Activated CD4-positive, alpha-beta T cell treated with anti-CD3 and anti-CD28 coated beads for 36 hours (primary cell): Measurements from ENCODE around the gene MACROD1. TPM values are rescaled to one million over a fixed set of nuclear protein-coding genes. Genes with fewer than 3 reads are reported as not detected.

Source experiments
- ATAC-seq: fragments of 200-7000 bp; cut with Tn5 transposase; one replicate; pipeline ENCODE4 v1.10.0; 2021; ENCODE audit warnings: mild to moderate bottlenecking, moderate library complexity
- CTCF ChIA-PET: fragments of 350-600 bp; sonication (Branson Sonifier 250); formaldehyde crosslinking; loops from one replicate; lab custom pipeline; 2021; ENCODE audit warnings: antibody characterized with exemption; lab: Charles Lee
- POLR2A ChIA-PET: fragments of 350-600 bp; sonication (Branson Sonifier 250); formaldehyde crosslinking; loops from one replicate; lab custom pipeline; 2021; ENCODE audit warnings: antibody characterized with exemption, inconsistent platforms; lab: Charles Lee
- DNase-seq: peaks from one replicate; pipeline ENCODE4 v3.0.0-alpha.2; 2020
- H3K27ac Mint-ChIP-seq: one replicate; pipeline ENCODE4 v1.8.0; 2021; ENCODE audit warnings: mixed read lengths
- H3K27me3 Mint-ChIP-seq: one replicate; pipeline ENCODE4 v1.8.0; 2021; ENCODE audit warnings: mixed read lengths
- H3K36me3 Mint-ChIP-seq: one replicate; pipeline ENCODE4 v1.8.0; 2021; ENCODE audit warnings: low read depth, mixed read lengths
- H3K4me1 Mint-ChIP-seq: one replicate; pipeline ENCODE4 v1.8.0; 2021; ENCODE audit warnings: mixed read lengths
- H3K4me3 Mint-ChIP-seq: one replicate; pipeline ENCODE4 v1.8.0; 2021; ENCODE audit warnings: mild to moderate bottlenecking, moderate library complexity, mixed read lengths
- H3K9me3 Mint-ChIP-seq: one replicate; pipeline ENCODE4 v1.8.0; 2021; ENCODE audit warnings: low read depth, mixed read lengths
- intact Hi-C, 2 experiments: fragments of 100-400 bp; cut with DNase I in 1 of 2; cut with micrococcal nuclease in 1 of 2; formaldehyde crosslinking; loops; one replicate each; pipeline versions ENCODE4 v1.14.2 to v1.15.1; 2022 to 2024; cut with DNase I, micrococcal nuclease
- total RNA-seq, 2 experiments: library from RNA; stranded (reverse); gene quantifications; one replicate each; pipeline ENCODE4 v1.2.3, GENCODE V29; 2021

The MACROD1 gene
- total RNA-seq, 2 experiments from 2014 or later = 26.4 to 28.6 TPM

- POLR2A ChIA-PET = no interaction called here
- DNase-seq (no peak), ATAC-seq (no peak)
- Mint-ChIP-seq H3K4me3 (no peak overlapping the region), H3K27me3 (peaks cover 4% of the 10 kb centered on the region), H3K9me3 (no peaks in the 10 kb centered on the region), H3K36me3 (no peaks in the 10 kb centered on the region), H3K27ac (no peak overlapping the region), H3K4me1 (no peaks in the 10 kb centered on the region)
- CTCF ChIA-PET = no interaction called here
- intact Hi-C loops = no loop called here
These were observed 121.1 kb downstream of the MACROD1 start for GRCh38 chr11:64044730-64045393.

- DNase-seq (no peak), ATAC-seq (no peak)
- H3K27ac Mint-ChIP-seq = no peak overlapping the region
- H3K27me3 Mint-ChIP-seq = peaks cover 4% of the 10 kb centered on the region
- ChIA-PET CTCF (no interaction called here), POLR2A (no interaction called here)
- no peak overlapping the region for H3K4me3 Mint-ChIP-seq
- no peaks in the 10 kb centered on the region for H3K36me3 Mint-ChIP-seq
- intact Hi-C loops = no loop called here
- H3K9me3 Mint-ChIP-seq = no peaks in the 10 kb centered on the region
- no peaks in the 10 kb centered on the region for H3K4me1 Mint-ChIP-seq
These were observed 122.4 kb downstream of the MACROD1 start for GRCh38 chr11:64043545-64043944.

- CTCF ChIA-PET = no interaction called here
- H3K4me3 Mint-ChIP-seq = no peak overlapping the region
- H3K27me3 Mint-ChIP-seq = peaks cover 9% of the 10 kb centered on the region
- no peaks in the 10 kb centered on the region for H3K4me1 Mint-ChIP-seq
- ATAC-seq (no peak), DNase-seq (no peak)
- no peaks in the 10 kb centered on the region for H3K9me3 Mint-ChIP-seq
- no peaks in the 10 kb centered on the region for H3K36me3 Mint-ChIP-seq
- no peak overlapping the region for H3K27ac Mint-ChIP-seq
- POLR2A ChIA-PET = no interaction called here
- intact Hi-C loops = no loop called here
These were observed 123.6 kb downstream of the MACROD1 start for GRCh38 chr11:64042301-64042700.

- Mint-ChIP-seq H3K9me3 (no peaks in the 10 kb centered on the region), H3K4me3 (no peak overlapping the region), H3K27ac (no peak overlapping the region), H3K4me1 (no peaks in the 10 kb centered on the region), H3K36me3 (no peaks in the 10 kb centered on the region), H3K27me3 (peaks cover 9% of the 10 kb centered on the region)
- DNase-seq = no peak
- intact Hi-C loops = no loop called here
- POLR2A ChIA-PET = no interaction called here
- CTCF ChIA-PET = no interaction called here
- no peak for ATAC-seq
These were observed 124.1 kb downstream of the MACROD1 start for GRCh38 chr11:64041846-64042245.

- Mint-ChIP-seq H3K4me1 (no peaks in the 10 kb centered on the region), H3K27me3 (peaks cover 9% of the 10 kb centered on the region), H3K36me3 (no peaks in the 10 kb centered on the region), H3K9me3 (no peaks in the 10 kb centered on the region), H3K27ac (no peak overlapping the region), H3K4me3 (no peak overlapping the region)
- intact Hi-C loops = no loop called here
- DNase-seq (peak; percentile 20), ATAC-seq (no peak)
- POLR2A ChIA-PET = no interaction called here
- CTCF ChIA-PET = no interaction called here
These were observed 125.1 kb downstream of the MACROD1 start for GRCh38 chr11:64040684-64041322.

- H3K27ac Mint-ChIP-seq = no peak overlapping the region
These were observed 126.8 kb downstream of the MACROD1 start for GRCh38 chr11:64039012-64039665.

GRCh38 chr11:64038500-64038899, 127.4 kb downstream of the MACROD1 start:
- H3K4me1 Mint-ChIP-seq = peaks cover 5% of the 10 kb centered on the region
- no peaks in the 10 kb centered on the region for H3K9me3 Mint-ChIP-seq
- CTCF ChIA-PET = no interaction called here
- DNase-seq (no peak), ATAC-seq (no peak)
- POLR2A ChIA-PET = no interaction called here
- H3K27me3 Mint-ChIP-seq = peaks cover 25% of the 10 kb centered on the region
- intact Hi-C loops = no loop called here
- no peak overlapping the region for H3K4me3 Mint-ChIP-seq
- no peaks in the 10 kb centered on the region for H3K36me3 Mint-ChIP-seq
- H3K27ac Mint-ChIP-seq = no peak overlapping the region

More at GRCh38 chr11:64039012-64039665, 126.8 kb downstream of the MACROD1 start:
- ChIA-PET CTCF (interaction anchor here (0.5 kb wide), 1 partner anchor 82 kb away, joined by 3 read pairs; no protein-coding TSS in a partner anchor), POLR2A (no interaction called here)
- no peak for DNase-seq
- no peaks in the 10 kb centered on the region for H3K9me3 Mint-ChIP-seq
- intact Hi-C loops = no loop called here
- no peaks in the 10 kb centered on the region for H3K36me3 Mint-ChIP-seq
- H3K27me3 Mint-ChIP-seq = peaks cover 20% of the 10 kb centered on the region
- no peak for ATAC-seq
- H3K4me1 Mint-ChIP-seq = peaks cover 5% of the 10 kb centered on the region
- no peak overlapping the region for H3K4me3 Mint-ChIP-seq

- peak; percentile 26 for DNase-seq
- H3K36me3 Mint-ChIP-seq = no peaks in the 10 kb centered on the region
- ATAC-seq = peak; percentile 24
- H3K9me3 Mint-ChIP-seq = no peaks in the 10 kb centered on the region
- no peak overlapping the region for H3K4me3 Mint-ChIP-seq
- CTCF ChIA-PET = interaction anchor here (0.7 to 0.8 kb wide), 2 partner anchors 106 to 116 kb away, joined by 3 to 4 read pairs; no protein-coding TSS in a partner anchor
- peaks cover 5% of the 10 kb centered on the region for H3K4me1 Mint-ChIP-seq
- peaks cover 28% of the 10 kb centered on the region for H3K27me3 Mint-ChIP-seq
- H3K27ac Mint-ChIP-seq = no peak overlapping the region
- intact Hi-C loops = no loop called here
- POLR2A ChIA-PET = interaction anchor here (0.6 kb wide), 1 partner anchor 67 kb away, joined by 3 read pairs; no protein-coding TSS in a partner anchor
These were observed 128.8 kb downstream of the MACROD1 start for GRCh38 chr11:64037027-64037634.

GRCh38 chr11:64036087-64037026, 129.6 kb downstream of the MACROD1 start:
- CTCF ChIA-PET = interaction anchor here (0.7 to 0.8 kb wide), 2 partner anchors 107 to 117 kb away, joined by 3 to 4 read pairs; no protein-coding TSS in a partner anchor
- no peak overlapping the region for H3K27ac Mint-ChIP-seq

GRCh38 chr11:64035576-64035975, 130.3 kb downstream of the MACROD1 start, which contains the start of gene FLRT1:
FLRT1 (plus strand) TSS chr11:64035931; CDS start chr11:64116268, 80,337 bp downstream.
- ATAC-seq (no peak), DNase-seq (no peak)
- POLR2A ChIA-PET = no interaction called here
- Mint-ChIP-seq H3K36me3 (no peaks in the 10 kb centered on the region), H3K4me3 (peak within 1 kb of the TSS; percentile 45), H3K4me1 (peaks cover 5% of the 10 kb centered on the region), H3K27me3 (peaks cover 28% of the 10 kb centered on the region), H3K27ac (no peak within 1 kb of the TSS), H3K9me3 (no peaks in the 10 kb centered on the region)
- CTCF ChIA-PET = no interaction called here
- intact Hi-C loops = no loop called here

More at GRCh38 chr11:64036087-64037026, 129.6 kb downstream of the MACROD1 start:
- intact Hi-C loops = no loop called here
- no peaks in the 10 kb centered on the region for H3K9me3 Mint-ChIP-seq
- peak; percentile 19 for DNase-seq
- peaks cover 5% of the 10 kb centered on the region for H3K4me1 Mint-ChIP-seq
- H3K27me3 Mint-ChIP-seq = peaks cover 28% of the 10 kb centered on the region
- no peak for ATAC-seq
- no peaks in the 10 kb centered on the region for H3K36me3 Mint-ChIP-seq
- no peak overlapping the region for H3K4me3 Mint-ChIP-seq
- POLR2A ChIA-PET = no interaction called here
